NCI-H1105 treated with DMSO at 0.1 percent for 48 hours (cell line): ENCODE measurements around the gene CCDC197.

Source experiments
- DNase-seq: peaks from one replicate; lab custom pipeline; 2025; lab: John Stamatoyannopoulos, UW

CCDC197 gene

GRCh38 chr14:93961620-93962019 is 35.5 kb upstream of the CCDC197 start:
- no peak for DNase-seq

DNA sequence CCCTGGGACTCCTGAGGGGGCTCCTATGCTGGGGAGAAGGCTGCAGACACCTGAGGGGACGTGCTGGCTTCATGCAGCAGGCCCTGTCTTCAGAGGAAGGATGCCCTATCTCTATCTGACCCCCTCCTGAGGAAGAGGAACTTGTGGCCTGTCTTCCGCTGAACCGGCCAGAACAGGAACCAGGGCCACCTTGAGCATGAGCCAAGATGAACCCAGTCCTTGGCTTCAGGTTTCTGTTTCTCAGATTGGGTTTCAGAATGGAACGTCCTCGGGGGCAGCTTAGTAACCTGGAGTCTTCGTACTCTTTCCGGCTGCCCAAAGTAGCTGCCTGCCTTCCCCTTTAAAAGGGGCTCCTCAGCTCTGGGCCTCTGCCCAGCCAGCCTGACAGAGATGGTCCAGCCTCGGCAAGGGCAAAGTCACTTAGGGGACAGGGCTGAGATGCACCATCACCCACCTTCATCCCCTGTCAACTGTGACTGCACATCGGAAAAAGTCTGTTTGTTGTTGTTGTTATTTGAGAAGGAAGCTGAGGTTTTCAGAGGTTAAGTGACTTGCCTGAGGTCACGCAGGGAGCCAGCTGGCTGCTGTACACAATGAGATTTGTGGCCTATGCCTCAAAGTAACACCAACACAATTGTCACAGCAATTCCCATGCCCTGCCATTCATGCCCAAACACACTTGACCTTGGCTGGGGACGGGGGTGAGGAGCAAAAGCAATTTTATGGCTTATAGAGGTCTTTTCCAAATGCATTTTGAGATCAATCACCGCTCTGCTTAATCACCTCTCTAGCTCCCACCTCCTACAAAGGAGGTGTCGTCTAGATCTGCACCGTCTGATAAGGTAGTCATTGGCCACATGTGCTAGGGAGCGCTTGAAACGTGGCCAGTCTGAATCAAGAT is 34.1 kb upstream of the CCDC197 start:
- no peak for DNase-seq

DNA sequence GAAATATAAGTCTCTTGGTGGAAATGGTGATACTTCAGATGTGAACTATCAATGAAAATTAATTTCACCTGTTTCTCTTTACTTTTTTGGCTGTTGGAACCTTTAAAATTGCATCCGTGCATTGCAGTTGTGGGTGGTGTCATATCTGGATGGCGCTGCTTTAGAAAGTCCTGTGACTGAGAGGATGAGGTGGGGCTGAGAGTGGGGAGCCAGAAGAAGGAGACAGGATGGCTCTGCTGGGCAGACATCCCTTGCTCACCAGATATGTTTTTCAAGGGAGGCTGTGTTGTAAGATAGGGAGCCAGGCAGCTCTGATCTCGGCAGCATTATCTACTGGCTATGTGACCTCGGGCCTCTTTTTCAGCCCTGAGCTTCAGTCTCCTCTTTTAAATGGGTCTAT is 33.4 kb upstream of the CCDC197 start:
- no peak for DNase-seq

GRCh38 chr14:93964281-93964680 is 32.8 kb upstream of the CCDC197 start:
- no peak for DNase-seq

- DNase-seq = no peak
Measured at GRCh38 chr14:93964820-93965286, 32.2 kb upstream of the CCDC197 start.

DNA sequence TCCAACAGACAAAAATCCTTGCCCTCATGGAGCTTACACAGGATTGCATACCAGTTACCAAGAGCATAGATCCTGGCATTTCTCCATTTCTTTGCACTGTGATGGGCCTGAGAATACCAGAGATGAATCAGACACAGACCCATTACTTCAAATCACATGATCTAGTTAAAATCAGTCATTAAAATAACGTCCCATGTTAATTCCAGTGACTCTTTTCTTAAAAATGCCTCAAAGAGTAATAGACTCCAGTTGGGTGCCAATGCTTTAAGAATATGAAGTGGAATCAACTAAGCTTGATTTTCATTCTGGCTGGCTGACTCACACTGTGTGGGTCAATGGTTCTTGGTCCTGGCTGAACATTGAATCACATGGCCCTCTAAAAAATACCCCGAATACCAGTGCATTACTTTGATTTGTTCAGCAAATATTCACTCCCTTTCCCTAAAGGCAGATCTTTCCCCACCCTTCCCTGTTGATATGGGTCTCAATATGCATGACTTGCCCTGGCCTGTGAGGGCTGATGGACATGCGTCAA is 31.7 kb upstream of the CCDC197 start:
- DNase-seq = no peak

- DNase-seq = no peak
Measured at GRCh38 chr14:93965946-93966474, 31.1 kb upstream of the CCDC197 start.

GRCh38 chr14:93967637-93968250 is 29.4 kb upstream of the CCDC197 start:
- no peak for DNase-seq

DNA sequence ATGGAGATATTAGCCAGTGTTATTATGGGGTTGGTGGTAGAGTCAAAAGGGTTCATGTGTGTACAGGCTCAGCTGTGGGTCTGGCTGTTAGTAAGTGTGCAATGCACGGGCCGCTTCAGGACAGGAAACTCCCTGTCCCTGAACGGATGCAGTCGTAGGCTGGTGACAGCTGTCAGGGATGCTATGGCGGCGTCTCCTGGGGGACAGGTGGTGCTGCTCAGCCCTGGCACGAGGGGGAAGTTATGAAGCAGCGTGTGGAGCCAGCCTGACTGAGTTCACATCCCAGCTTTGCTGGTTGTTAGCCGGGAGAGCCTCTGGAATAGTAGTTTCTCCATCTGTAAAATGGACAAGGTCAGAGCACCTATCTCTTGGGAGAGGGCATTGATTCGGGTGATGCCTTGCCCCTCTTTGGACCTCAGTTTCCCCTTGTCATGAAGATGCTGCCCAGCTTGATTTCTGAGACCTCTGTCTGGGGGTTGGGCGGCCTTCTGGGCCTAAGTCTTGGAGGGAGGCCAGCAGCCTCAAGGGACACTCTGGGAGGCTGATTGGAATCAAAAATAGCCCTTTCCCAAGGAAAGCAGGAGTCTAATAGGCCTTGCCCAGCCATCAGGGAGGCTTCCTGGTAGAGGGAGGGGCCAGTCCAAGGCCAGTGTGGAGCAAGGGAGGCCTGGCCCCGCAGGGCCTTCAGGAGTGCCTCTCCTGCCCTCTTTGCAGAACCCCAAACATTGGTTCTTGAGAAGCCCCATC is 27.8 kb upstream of the CCDC197 start:
- DNase-seq = no peak

GRCh38 chr14:93970585-93970964 is 26.5 kb upstream of the CCDC197 start:
- no peak for DNase-seq

DNA sequence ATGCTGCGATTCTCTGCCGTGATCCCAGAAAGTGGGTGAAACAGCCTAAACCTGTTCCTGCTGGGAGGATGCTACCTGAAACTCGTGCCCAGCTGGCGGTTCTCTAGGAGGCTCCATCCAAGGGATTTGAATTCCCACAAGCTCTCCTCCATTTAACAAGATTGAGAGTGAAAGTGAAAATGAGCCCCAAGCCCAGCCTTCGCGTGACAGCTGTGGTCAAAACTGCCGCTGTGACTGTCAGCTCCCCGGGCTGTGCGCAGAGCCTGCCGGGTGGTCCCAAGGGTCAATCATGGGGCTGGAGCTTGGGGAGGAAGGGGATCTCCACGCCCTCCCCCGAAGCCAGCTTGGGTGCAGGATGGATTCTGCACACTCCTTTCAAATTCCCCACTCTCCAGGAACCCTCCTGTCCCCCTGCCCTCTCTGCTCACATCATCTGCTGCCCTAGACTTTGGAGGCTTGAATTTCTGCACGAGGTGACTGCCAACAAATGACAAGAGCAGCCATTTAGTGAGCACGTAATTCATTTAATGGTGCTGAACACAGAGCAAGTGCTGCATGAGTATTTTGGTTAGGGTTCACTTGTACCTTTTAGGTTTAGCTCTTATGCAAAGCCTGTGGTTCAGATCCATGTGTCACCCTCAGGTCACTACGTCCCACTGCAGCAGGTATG is 26.0 kb upstream of the CCDC197 start:
- no peak for DNase-seq

DNA sequence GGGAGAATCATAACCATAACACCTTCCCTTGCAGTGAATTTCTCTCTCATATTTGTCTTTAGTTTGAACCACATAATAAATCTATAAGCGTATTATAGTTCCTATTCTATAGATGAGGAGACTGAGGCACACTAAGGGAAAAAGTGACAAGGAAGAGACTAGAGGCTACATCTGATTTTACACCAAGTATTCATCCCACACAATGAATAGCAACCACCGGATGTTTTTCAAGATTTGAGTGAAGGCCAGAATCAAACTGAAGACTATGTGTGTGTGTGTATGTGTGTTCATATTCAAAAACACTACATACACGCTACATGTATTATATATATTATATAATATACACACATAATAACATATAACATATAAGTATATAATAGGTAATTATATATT is 25.5 kb upstream of the CCDC197 start:
- no peak for DNase-seq

DNA sequence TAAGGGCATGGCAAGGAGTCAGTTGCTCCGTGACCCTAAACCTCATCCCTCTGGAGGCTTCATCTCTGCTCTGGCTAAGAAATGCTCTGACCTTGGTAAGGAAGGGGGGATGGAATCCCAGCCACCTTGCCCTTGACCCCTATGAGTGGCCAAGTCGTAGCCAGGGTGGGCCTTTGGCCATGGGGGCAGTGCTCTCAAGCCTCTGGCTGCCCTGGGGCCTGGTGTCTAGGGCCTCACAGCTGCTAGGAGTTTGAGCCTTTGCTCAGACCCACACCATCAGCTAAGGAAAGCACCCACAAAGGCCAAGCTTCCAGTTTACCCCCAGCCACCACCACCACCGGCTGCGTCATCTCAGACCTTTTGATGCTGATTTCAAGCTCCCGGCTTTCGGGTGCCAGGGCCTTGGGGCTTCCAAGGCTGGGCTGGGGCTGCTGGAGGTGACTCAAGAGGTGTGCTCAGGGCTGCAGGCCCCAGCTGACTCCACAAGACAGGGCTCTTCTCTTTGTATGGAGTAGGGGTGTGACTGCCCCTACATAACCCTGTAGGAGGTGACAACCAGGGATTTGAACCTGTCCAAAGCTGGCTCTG is 24.4 kb upstream of the CCDC197 start:
- DNase-seq = no peak

- no peak for DNase-seq
Measured at GRCh38 chr14:93973607-93974006, 23.5 kb upstream of the CCDC197 start.

GRCh38 chr14:93974299-93974698 is 22.8 kb upstream of the CCDC197 start:
- DNase-seq = no peak

DNA sequence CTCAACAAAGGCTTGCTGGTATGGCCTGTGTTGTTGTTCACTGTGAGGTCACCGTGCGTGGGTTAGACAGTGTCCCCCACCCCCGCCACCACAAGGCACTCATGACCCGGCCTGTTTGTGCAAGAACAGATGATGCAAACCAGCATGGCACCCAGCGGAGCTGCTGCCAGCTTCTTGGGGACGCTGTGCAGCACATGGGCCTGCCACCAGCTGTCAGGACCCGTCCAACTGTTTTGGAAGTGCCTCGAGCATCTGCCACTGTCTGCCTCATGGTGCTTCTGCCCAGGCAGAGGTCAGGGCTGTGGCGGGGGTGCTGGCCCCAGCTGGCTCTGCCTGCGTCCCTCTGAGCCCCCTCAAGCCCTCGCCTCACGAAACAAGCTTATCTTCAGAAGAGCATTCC is 22.3 kb upstream of the CCDC197 start:
- no peak for DNase-seq

GRCh38 chr14:93975791-93976476 is 21.2 kb upstream of the CCDC197 start:
- no peak for DNase-seq

DNA sequence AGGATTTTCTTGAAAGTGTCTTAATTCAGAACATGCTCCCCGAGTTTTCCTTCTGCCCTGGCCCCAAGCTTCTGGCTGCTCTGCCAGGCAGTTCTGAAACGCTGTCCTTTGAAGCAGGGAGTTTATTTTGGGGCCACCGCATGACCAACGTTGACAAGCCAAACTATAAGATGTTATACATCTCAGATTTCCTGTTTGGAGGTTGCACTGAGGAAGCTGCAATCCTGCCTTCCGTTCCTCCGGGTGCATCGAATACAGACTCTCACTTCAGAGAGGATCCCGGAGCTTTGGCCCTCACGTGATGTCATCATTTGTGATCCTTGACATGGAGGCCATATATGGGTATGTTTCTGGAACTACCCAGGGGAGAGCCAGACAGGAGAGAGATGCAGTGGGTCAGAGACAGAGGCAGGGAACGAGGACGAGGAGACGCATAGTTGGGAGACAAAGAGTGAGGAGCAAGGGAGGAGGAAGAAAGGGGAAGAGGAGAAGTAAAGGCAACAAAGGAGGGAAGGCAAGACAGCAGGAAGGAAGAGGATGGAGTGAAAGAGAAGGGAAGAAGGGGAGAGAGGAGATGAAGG is 20.5 kb upstream of the CCDC197 start, which contains the start of gene ASB2:
TSS of gene ASB2 (minus strand) at position 94 of the 581 bp plus-strand sequence. CDS start 12,031 bp downstream, outside the sequence.
- no peak for DNase-seq

- DNase-seq = no peak
Measured at GRCh38 chr14:93977171-93977570, 19.9 kb upstream of the CCDC197 start.
